GM12878 (cell line): ENCODE measurements around the gene DCBLD1. TPM values are rescaled to one million over a fixed set of nuclear protein-coding genes. Genes with fewer than 3 reads are reported as not detected.

Experiments used
- ATAC-seq: fragments of 200-7000 bp; cut with Tn5 transposase; 3 replicates; pipeline ENCODE4 v1.9.1; 2020; ENCODE audit warnings: mild to moderate bottlenecking, moderate library complexity
- BruUV-seq: library from RNA; stranded (reverse); fragments of 400-500 nt; replicated peaks from 2 replicates; lab custom pipeline; 2021; lab: Mats Ljungman, UMichigan
- CTCF ChIA-PET: fragments of 300-600 bp; sonication (Branson Sonifier 250); formaldehyde crosslinking; extraction: SDS; loops from one replicate; lab custom pipeline; 2021; ENCODE audit warnings: inconsistent platforms; lab: Yijun Ruan, JAX
- POLR2A ChIA-PET: fragments of 350-600 bp; formaldehyde crosslinking; extraction: SDS; loops from one replicate; lab custom pipeline; 2021; ENCODE audit warnings: inconsistent platforms; lab: Charles Lee
- RAD21 ChIA-PET: fragments of 300-600 bp; sonication (Branson Sonifier 250); formaldehyde crosslinking; loops from one replicate; lab custom pipeline; 2023; ENCODE audit warnings: antibody characterized with exemption; ENCODE audit not compliant: unreplicated experiment; lab: Charles Lee
- SMC1A ChIA-PET: fragments of 300-600 bp; sonication (Branson Sonifier 250); formaldehyde crosslinking; loops from one replicate; lab custom pipeline; 2023; ENCODE audit not compliant: unreplicated experiment, uncharacterized antibody; lab: Charles Lee
- DNase-seq: peaks from one replicate; pipeline ENCODE4 v3.0.0-alpha.2; 2011; ENCODE audit warnings: low read depth, low spot score
- FAIRE-seq: peaks from 3 replicates; lab custom pipeline; 2011; peaks lifted over from hg19 to GRCh38; lab: Jason Lieb, UNC
- H2AFZ ChIP-seq: 2 replicates; pipeline ENCODE4 v1.6.0; 2011; ENCODE audit warnings: low read depth, low read length, control low read depth; ENCODE audit not compliant: control insufficient read depth
- H3K27ac ChIP-seq: 2 replicates; pipeline ENCODE4 v1.5.1; 2011; ENCODE audit warnings: control low read depth; ENCODE audit not compliant: control insufficient read depth, insufficient read depth
- H3K27me3 ChIP-seq, 2 experiments: replicated peaks in 1 of 2; 2 replicates each; pipeline versions ENCODE4 v1.6.0 to v1.6.1; 2011; ENCODE audit warnings: low read length in 1 of 2; ENCODE audit not compliant: control insufficient read depth in 2 of 2, insufficient read depth in 2 of 2
- H3K36me3 ChIP-seq, 2 experiments: 2 replicates each; pipeline ENCODE4 v1.5.1; 2011; ENCODE audit warnings: low read length in 1 of 2; ENCODE audit not compliant: control insufficient read depth in 2 of 2, insufficient read depth in 2 of 2
- H3K4me1 ChIP-seq: 2 replicates; pipeline ENCODE4 v1.6.1; 2011; ENCODE audit warnings: mild to moderate bottlenecking, low read length, moderate library complexity, mixed read lengths; ENCODE audit not compliant: control insufficient read depth, insufficient read depth
- H3K4me2 ChIP-seq: 2 replicates; pipeline ENCODE4 v1.6.0; 2011; ENCODE audit warnings: control low read depth; ENCODE audit not compliant: control insufficient read depth, insufficient read depth
- H3K4me3 ChIP-seq: fragments of 200-600 bp; sonication (generic); 2 replicates; pipeline ENCODE4 v1.5.1; 2016
- H3K79me2 ChIP-seq: 2 replicates; pipeline ENCODE4 v1.6.0; 2011; ENCODE audit warnings: low read length; ENCODE audit not compliant: control insufficient read depth, insufficient read depth
- H3K9ac ChIP-seq: 2 replicates; pipeline ENCODE4 v1.8.0; 2011; ENCODE audit warnings: low read length, control low read depth, mixed read lengths; ENCODE audit not compliant: control insufficient read depth, insufficient read depth
- H3K9me3 ChIP-seq: replicated peaks from 3 replicates; pipeline ENCODE4 v1.5.1; 2011; ENCODE audit warnings: mild to moderate bottlenecking, low read length; ENCODE audit not compliant: control insufficient read depth, insufficient read depth
- H4K20me1 ChIP-seq: 2 replicates; pipeline ENCODE4 v1.6.0; 2011; ENCODE audit not compliant: control insufficient read depth, insufficient read depth
- GABPA ChIP-seq: IDR thresholded peaks from 2 replicates; pipeline ENCODE4 v1.6.1; 2014; ENCODE audit warnings: antibody characterized with exemption, low read depth, mild to moderate bottlenecking, inconsistent platforms
- HCFC1 ChIP-seq: fragments of 150-350 bp; IDR thresholded peaks from 2 replicates; pipeline ENCODE4 v1.6.1; 2014; ENCODE audit warnings: low read length
- NFYB ChIP-seq: IDR thresholded peaks from 2 replicates; pipeline ENCODE4 v1.6.1; 2011; ENCODE audit warnings: low read depth, mild to moderate bottlenecking, low read length, improper control_type of control experiment, moderate library complexity; ENCODE audit not compliant: insufficient read depth
- NR2C2 ChIP-seq: IDR thresholded peaks from 2 replicates; pipeline ENCODE4 v1.6.1; 2011; ENCODE audit warnings: borderline replicate concordance, low read depth; ENCODE audit not compliant: control insufficient read depth, insufficient read length
- NR2F1 ChIP-seq: fragments of 450-650 bp; conservative IDR thresholded peaks from 2 replicates; pipeline ENCODE4 v1.6.1; 2017; ENCODE audit warnings: mild to moderate bottlenecking
- PAX8 ChIP-seq: fragments of 450-650 bp; IDR thresholded peaks from 2 replicates; pipeline ENCODE4 v1.6.1; 2017; ENCODE audit warnings: mild to moderate bottlenecking, moderate library complexity
- RCOR1 ChIP-seq: conservative IDR thresholded peaks from 2 replicates; pipeline ENCODE4 v1.6.1; 2012; ENCODE audit warnings: low read depth, low read length, improper control_type of control experiment
- TAF1 ChIP-seq: IDR thresholded peaks from 2 replicates; pipeline ENCODE4 v1.6.1; 2011; ENCODE audit warnings: mild to moderate bottlenecking, low read depth, low read length, borderline replicate concordance
- ZNF24 ChIP-seq: fragments of 450-650 bp; IDR thresholded peaks from 2 replicates; pipeline ENCODE4 v1.6.1; 2017; ENCODE audit warnings: antibody characterized with exemption, mild to moderate bottlenecking
- ZNF384 ChIP-seq: IDR thresholded peaks from 2 replicates; pipeline ENCODE4 v1.6.1; 2012; ENCODE audit warnings: low read depth, mild to moderate bottlenecking, low read length, improper control_type of control experiment, borderline replicate concordance
- in situ Hi-C: fragments of 300-500 bp; cut with MboI; formaldehyde crosslinking; loops from 9 replicates; pipeline ENCODE4 v1.14.3; 2018; ENCODE audit warnings: mixed read lengths
- intact Hi-C: fragments of 100-400 bp; cut with micrococcal nuclease; formaldehyde crosslinking; loops from one replicate; pipeline ENCODE4 v1.14.2; 2022; ENCODE audit not compliant: unreplicated experiment
- polyA plus RNA-seq, 11 experiments: library from polyadenylated mRNA; depleted of rRNA in 4 of 11; unstranded in 6 of 11; stranded (reverse) in 5 of 11; fragments of >200 nt; fragmentation: Nextera tagmentation in 4 of 11; fragmentation: Illumina TruSeq in 1 of 11; extraction: Ambion mirVana in 4 of 11; extraction: Trizol in 1 of 11; gene quantifications; 1 replicate in 1 of 11; 2 replicates in 10 of 11; pipeline versions ENCODE4 v1.2.1 to v1.2.3, GENCODE V29; 2011 to 2016; ENCODE audit warnings: inconsistent platforms in 2 of 11, missing spikeins in 2 of 11, low read depth in 1 of 11
- total RNA-seq, 4 experiments: library from RNA; depleted of rRNA in 3 of 4; stranded (reverse); fragments of >200 nt in 3 of 4; fragmentation: Illumina TruSeq in 1 of 4; extraction: Trizol in 1 of 4; gene quantifications; 2 replicates each; pipeline versions ENCODE4 v1.2.1 to v1.2.3, GENCODE V29; 2013 to 2021
- TF ChIP-seq, protein P1 (sequence below): fragments of 450-650 bp; formaldehyde crosslinking; IDR thresholded peaks from 2 replicates; pipeline ENCODE4 v1.4.0; 2020; ENCODE audit warnings: mild to moderate bottlenecking, moderate library complexity

Gene DCBLD1
- total and polyA plus RNA-seq, 10 of the 15 experiments (the other 5 are each of a cell fraction or from before 2014, with no cell fraction given) = 0.92 to 9.2 (median 8.3) TPM

DNA sequence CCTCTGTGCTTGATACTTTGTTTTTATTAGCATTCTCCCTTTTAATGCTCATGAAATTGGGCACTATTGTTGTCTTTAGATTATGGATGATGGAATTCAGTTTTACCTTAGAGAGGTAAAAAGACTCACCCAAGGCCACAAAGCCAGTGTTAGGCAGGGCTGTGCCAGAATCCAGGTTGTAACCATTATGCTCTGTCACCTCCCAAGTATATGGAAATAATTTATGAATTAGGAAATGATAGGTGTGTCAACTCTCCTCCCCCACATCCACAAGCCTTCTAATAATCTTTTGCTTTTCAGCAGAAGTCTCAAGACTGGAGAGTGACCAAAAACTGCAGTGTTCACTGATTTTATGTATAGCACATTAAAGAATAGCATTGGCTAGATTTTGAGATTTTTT lies 13.0 kb downstream of the DCBLD1 start:
- ChIA-PET POLR2A (interaction anchor here (1.7 kb wide), 1 partner anchor 10 kb away, joined by 4 read pairs; no protein-coding TSS in a partner anchor), SMC1A (interaction anchor here (1.3 to 6.9 kb wide), 4 partner anchors 9 to 15 kb away, joined by 5 to 76 read pairs (median 7); no protein-coding TSS in a partner anchor), RAD21 (interaction anchor here (1.8 kb wide), 1 partner anchor 13 kb away, joined by 5 read pairs; the partner anchor contains the start of gene DCBLD1), CTCF (interaction anchor here (0.6 to 3.6 kb wide), 6 partner anchors 9 to 281 kb away, joined by 3 to 12 read pairs (median 4); partner anchors contain the start of gene DCBLD1)
- H3K79me2 ChIP-seq = no peaks in the 10 kb centered on the region; the same call in 1 of the 2 replicates
- TF ChIP-seq NFYB (no peak), ZNF384 (no peak), NR2C2 (no peak), RCOR1 (no peak), HCFC1 (no peak), PAX8 (no peak), TAF1 (no peak), NR2F1 (no peak), GABPA (no peak), ZNF24 (no peak)
- TF ChIP-seq, protein P1, sequence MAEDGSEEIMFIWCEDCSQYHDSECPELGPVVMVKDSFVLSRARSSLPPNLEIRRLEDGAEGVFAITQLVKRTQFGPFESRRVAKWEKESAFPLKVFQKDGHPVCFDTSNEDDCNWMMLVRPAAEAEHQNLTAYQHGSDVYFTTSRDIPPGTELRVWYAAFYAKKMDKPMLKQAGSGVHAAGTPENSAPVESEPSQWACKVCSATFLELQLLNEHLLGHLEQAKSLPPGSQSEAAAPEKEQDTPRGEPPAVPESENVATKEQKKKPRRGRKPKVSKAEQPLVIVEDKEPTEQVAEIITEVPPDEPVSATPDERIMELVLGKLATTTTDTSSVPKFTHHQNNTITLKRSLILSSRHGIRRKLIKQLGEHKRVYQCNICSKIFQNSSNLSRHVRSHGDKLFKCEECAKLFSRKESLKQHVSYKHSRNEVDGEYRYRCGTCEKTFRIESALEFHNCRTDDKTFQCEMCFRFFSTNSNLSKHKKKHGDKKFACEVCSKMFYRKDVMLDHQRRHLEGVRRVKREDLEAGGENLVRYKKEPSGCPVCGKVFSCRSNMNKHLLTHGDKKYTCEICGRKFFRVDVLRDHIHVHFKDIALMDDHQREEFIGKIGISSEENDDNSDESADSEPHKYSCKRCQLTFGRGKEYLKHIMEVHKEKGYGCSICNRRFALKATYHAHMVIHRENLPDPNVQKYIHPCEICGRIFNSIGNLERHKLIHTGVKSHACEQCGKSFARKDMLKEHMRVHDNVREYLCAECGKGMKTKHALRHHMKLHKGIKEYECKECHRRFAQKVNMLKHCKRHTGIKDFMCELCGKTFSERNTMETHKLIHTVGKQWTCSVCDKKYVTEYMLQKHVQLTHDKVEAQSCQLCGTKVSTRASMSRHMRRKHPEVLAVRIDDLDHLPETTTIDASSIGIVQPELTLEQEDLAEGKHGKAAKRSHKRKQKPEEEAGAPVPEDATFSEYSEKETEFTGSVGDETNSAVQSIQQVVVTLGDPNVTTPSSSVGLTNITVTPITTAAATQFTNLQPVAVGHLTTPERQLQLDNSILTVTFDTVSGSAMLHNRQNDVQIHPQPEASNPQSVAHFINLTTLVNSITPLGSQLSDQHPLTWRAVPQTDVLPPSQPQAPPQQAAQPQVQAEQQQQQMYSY (CRISPR knock-in tag) = no peak
- no peak overlapping the region for H3K27ac ChIP-seq
- no peak overlapping the region for H3K4me3 ChIP-seq
- H2AFZ ChIP-seq = no peak overlapping the region
- H3K4me2 ChIP-seq = no peak overlapping the region
- H3K4me1 ChIP-seq = peaks cover 10% of the 10 kb centered on the region
- no peak overlapping the region for H3K9ac ChIP-seq
- FAIRE-seq (no peak), ATAC-seq (no peak), DNase-seq (no peak)
- no peaks in the 10 kb centered on the region; the same call in 2 of the 3 replicates for H3K9me3 ChIP-seq
- H3K27me3 ChIP-seq = no peaks in the 10 kb centered on the region
- in situ Hi-C loops (no loop called here), intact Hi-C loops (no loop called here)
- no TSS peak for BruUV-seq
- no peaks in the 10 kb centered on the region for H3K36me3 ChIP-seq
- H4K20me1 ChIP-seq = no peaks in the 10 kb centered on the region
